ENCODE measurements around the gene EGFR. TPM values are rescaled to one million over a fixed set of nuclear protein-coding genes. Genes with fewer than 3 reads are reported as not detected.

The EGFR gene
- total and polyA plus RNA-seq, 12 donors = 7.0 to 111 (median 71.6) TPM

GRCh38 chr7:55241958-55242357, 223.1 kb downstream of the EGFR start:
- Histone ChIP-seq H3K27ac (no peak overlapping the region), H3K9me3 (replicated peaks in 1 of 3) (no peaks in the 10 kb centered on the region), H3K4me1 (replicated peaks in 1 of 2) (no peaks in the 10 kb centered on the region), H3K4me3 (no peak overlapping the region), H3K36me3 (replicated peaks in 1 of 2) (no peaks in the 10 kb centered on the region), H3K27me3 (no peaks in the 10 kb centered on the region)
- no peak for TF ChIP-seq POLR2A (IDR thresholded peaks at IDR 0.05)
- intact Hi-C loops (cut with DNase I) = no loop called here
- DNase-seq = no peak
- 73 to 83% (median 76%) methylated on average over 6 of the region's 6 CpGs for WGBS, 4 donors

GRCh38 chr7:55242613-55243012, 223.8 kb downstream of the EGFR start:
- no peaks in the 10 kb centered on the region for H3K9me3 ChIP-seq (replicated peaks in 1 of 3)
- intact Hi-C loops (cut with DNase I) = no loop called here
- no peak for DNase-seq
- H3K27me3 ChIP-seq = no peaks in the 10 kb centered on the region
- H3K4me1 ChIP-seq (replicated peaks in 1 of 2) = peaks cover under 1 to 6% of the 10 kb centered on the region in 2 donors
- H3K27ac ChIP-seq = no peak overlapping the region
- no peak overlapping the region for H3K4me3 ChIP-seq
- no peaks in the 10 kb centered on the region for H3K36me3 ChIP-seq (replicated peaks in 1 of 2)
- WGBS, 4 donors = 70 to 80% (median 78%) methylated on average over 2 of the region's 2 CpGs
- no peak for TF ChIP-seq POLR2A (IDR thresholded peaks at IDR 0.05)
- no peak for TF ChIP-seq CTCF (IDR thresholded peaks at IDR 0.05)

- H3K4me3 ChIP-seq = no peak overlapping the region
- H3K27ac ChIP-seq = no peak overlapping the region
- H3K4me1 ChIP-seq (replicated peaks in 1 of 2) = peaks cover 8 to 12% of the 10 kb centered on the region in 2 donors
- DNase-seq = no peak
- no peaks in the 10 kb centered on the region for H3K36me3 ChIP-seq (replicated peaks in 1 of 2)
- TF ChIP-seq CTCF (IDR thresholded peaks at IDR 0.05) (no peak), POLR2A (IDR thresholded peaks at IDR 0.05) (no peak)
- H3K27me3 ChIP-seq = no peaks in the 10 kb centered on the region
- intact Hi-C loops (cut with DNase I) = no loop called here
- 86 to 94% (median 87%) methylated on average over 11 to 13 of the region's 13 CpGs for WGBS, 4 donors
- no peaks in the 10 kb centered on the region for H3K9me3 ChIP-seq (replicated peaks in 1 of 3)
These were observed 225.4 kb downstream of the EGFR start for GRCh38 chr7:55244006-55244745.

GRCh38 chr7:55245271-55245723, 226.5 kb downstream of the EGFR start:
- H3K27ac ChIP-seq = no peak overlapping the region
- H3K9me3 ChIP-seq (replicated peaks in 1 of 3) = no peaks in the 10 kb centered on the region
- TF ChIP-seq POLR2A (IDR thresholded peaks at IDR 0.05) (no peak), CTCF (IDR thresholded peaks at IDR 0.05) (no peak)
- H3K36me3 ChIP-seq (replicated peaks in 1 of 2) = no peaks in the 10 kb centered on the region
- WGBS, 4 donors = 84 to 90% (median 86%) methylated on average over 7 to 11 of the region's 11 CpGs
- H3K4me3 ChIP-seq = no peak overlapping the region
- H3K4me1 ChIP-seq (replicated peaks in 1 of 2) = peaks cover 8 to 12% of the 10 kb centered on the region in 2 donors
- intact Hi-C loops (cut with DNase I) = no loop called here
- DNase-seq = no peak
- no peaks in the 10 kb centered on the region for H3K27me3 ChIP-seq

GRCh38 chr7:55246171-55246570, 227.4 kb downstream of the EGFR start:
- 84 to 99% (median 95%) methylated on average over 5 of the region's 5 CpGs for WGBS, 4 donors
- no peaks in the 10 kb centered on the region for H3K36me3 ChIP-seq (replicated peaks in 1 of 2)
- H3K4me3 ChIP-seq = no peak overlapping the region
- TF ChIP-seq CTCF (IDR thresholded peaks at IDR 0.05) = no peak
- no peaks in the 10 kb centered on the region for H3K9me3 ChIP-seq (replicated peaks in 1 of 3)
- peaks cover 8 to 12% of the 10 kb centered on the region in 2 donors for H3K4me1 ChIP-seq (replicated peaks in 1 of 2)
- DNase-seq = no peak
- no peak overlapping the region for H3K27ac ChIP-seq
- intact Hi-C loops (cut with DNase I) = no loop called here
- H3K27me3 ChIP-seq = no peaks in the 10 kb centered on the region

All from adrenal gland (tissue), 12 donors.